Islet precursor cell (in vitro differentiated cells): ENCODE measurements around the gene DPYD.

Source experiments
- DNase-seq: peaks from one replicate; pipeline ENCODE4 v3.0.0-alpha.2; 2018

Gene DPYD

DNA sequence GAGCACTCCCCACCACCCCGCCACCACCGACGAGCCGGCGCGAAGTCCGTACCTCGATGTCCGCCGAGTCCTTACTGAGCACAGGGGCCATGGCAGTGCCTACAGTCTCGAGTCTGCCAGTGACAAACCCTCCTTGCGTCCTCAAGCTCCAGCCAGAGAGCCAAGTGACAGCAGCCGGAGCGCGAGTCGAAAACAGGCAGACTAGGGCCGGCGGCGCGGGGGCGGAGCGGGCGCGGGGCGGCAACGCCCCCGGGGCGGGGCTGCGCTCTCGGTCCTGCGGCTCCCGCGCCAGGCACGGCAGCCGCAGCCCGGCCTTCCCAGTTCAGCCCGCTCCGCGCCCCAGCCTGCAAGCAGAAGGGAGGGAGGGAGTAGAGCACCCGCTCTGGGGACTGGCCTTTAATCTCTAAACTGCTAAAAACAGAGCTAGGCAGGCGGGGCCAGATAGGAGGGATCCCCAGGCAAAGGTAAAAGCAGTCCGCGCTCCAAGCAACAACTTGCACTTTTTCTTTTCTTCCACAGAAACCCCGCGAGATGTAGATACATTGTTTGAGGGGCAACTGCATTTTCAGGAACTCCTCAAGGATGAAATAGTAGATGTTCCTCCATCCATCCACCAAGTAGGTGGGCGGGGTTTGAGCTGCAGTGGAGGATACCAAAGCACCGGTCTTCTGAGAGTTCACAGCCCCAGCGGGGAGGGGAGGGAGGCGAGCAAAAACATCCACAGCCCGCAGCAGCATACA is at the start of gene DPYD:
TSS of gene DPYD (minus strand) at position 203 of the 740 bp plus-strand sequence. CDS start at position 91, 112 bp downstream.
- DNase-seq = peak; percentile 96

DNA sequence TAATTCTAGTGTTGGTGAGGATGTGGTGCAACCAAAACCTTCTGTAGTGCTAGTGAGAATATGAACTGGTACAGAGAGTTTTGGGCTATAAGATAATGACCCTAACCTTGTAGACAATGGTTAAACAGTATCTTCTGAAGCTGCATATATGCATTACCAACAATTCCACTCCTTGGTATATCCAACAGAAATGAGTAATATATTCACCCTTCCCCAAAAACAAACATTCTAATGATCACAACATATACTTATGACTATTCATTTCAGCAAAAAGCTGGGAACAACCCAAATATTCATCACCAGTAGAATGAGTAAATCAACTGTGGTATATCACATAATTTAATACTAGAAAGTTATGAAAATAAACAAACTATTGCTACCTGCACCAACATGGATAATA is 39.6 kb upstream of the DPYD start:
- DNase-seq = no peak

DNA sequence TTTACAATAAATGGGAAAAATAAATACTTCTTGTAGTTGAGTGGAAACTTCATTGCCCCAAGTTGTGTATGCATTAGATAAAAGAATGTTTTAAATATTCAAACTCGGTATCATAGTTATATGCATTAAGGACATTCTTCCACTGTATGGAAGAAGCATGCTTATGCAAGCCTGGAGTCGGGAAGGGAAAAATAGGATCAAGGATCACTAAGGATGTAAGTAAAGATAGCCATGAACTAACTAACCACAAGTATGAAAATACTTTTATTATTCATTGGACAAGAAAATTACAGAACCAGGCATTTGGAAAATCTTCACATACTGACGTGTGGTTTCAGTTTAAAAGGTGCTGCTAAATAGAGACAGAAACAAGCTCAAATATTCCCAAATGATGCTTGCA is 26.9 kb upstream of the DPYD start:
- DNase-seq = no peak

DNA sequence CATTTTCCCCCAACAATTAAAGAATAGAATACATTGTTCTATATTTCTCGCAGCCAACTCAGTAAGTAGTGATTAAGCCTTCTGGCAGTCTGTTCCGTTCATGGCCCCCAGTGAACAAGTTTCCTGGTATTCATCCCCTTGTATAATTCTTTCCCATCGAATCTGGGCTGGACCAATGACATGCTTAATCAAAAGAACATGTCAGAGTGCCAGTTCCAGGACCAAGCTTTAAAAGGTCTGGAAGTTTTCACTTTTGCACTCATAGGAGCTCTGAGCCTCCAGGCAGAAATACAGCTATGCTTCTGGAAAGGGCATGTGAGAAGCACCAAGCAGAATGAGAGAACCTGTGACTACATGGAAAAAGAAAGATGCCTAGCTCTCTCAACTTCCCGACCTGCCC is 22.5 kb upstream of the DPYD start:
- no peak for DNase-seq

DNA sequence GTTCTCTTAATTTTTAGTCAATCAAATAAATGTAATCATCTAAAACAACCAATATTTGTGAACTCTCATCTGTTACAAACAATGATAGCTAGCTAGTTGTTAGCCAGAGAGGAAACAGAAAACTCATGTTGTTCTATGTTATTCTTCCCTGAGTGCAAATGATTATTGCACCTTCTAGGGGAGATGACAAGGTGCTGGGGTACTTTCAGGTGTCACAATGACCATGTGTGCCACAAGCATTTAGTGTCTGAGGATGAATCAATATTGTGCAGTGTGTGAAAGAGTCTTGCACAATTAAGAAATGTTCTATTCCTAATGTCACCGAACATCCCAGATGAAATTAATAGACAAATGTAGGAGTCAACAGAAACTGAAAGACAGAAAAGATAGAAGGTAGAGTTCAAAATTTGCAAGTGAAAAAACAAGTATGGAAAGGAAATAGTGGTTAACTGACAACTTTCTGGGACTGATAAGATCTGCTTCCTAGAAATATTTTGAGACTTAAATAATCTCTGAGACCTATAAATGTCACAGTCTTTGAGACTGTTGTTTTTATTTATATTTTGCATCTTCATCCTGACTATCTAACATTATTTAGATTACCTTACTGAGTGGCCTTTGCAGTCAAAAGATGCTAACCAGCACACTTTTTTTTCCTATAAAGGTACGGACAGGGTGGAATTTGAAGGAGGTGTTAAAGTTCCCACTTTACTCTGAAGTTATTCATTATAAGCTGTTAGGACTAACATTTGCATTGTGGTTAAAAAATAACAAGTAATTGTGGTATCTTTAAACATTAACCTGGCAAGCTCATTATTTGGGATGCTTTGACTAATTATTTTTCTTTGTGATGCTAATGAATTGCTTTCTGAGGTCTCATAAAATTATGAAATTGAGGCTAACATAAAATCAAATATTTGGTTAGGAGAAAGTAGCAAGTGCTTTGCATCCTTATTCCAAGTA is 21.6 kb upstream of the DPYD start:
- no peak for DNase-seq

DNA sequence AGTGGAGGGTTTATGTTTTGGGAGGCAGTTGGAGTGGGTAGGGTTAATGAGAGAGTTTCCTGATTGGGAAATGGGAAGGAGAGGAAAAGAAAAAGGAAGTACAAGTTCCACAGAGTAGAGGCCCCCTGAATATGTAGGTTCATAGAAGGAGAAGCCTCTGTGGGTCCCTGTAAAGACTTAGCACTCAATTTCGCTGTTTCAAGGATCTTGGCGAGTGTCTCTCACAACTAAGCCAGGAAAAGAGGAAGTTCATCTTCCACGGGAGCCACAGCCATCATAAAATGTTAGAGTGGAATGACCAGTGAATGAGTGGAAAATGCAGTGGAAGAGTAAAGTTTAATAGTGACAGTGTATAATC is 17.4 kb upstream of the DPYD start:
- no peak for DNase-seq

DNA sequence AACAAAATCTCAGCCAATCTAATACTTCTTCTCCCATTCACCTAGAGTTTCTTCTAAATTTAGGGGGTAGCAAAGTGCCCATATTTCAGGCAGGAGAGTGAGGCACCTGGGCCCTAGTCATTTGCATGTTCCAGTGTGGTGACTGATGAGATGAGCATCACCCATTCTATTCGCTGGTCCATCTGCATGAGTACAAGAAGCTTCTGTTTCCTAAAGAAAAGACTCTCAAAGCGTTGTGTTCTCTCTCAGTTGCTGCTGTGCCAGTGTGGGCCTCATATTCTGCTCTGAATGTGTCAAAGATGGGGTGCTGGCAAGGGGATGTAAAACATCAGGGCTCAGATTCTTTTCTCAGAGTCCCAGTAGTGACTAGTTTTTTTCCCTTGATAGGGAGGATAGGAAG is 16.1 kb upstream of the DPYD start:
- no peak for DNase-seq

DNA sequence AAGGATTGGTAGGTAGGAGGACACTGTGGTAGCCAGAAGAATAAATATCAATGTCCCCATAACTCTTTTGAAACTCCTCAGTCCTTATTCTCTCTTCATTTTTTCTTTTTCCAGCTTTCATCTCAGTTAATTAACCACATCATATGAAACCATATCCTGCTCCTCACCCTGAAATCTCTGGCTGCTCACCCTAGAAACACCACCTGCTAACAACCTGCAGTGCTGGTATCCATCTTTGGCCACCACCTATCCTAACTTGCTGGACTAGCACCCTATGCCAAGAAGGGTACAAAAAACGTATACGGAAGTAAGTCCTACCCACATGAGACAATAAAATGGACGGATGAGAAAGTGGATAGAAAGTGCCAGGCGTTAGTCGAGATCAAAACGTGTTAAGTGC is 13.7 kb upstream of the DPYD start:
- no peak for DNase-seq

DNA sequence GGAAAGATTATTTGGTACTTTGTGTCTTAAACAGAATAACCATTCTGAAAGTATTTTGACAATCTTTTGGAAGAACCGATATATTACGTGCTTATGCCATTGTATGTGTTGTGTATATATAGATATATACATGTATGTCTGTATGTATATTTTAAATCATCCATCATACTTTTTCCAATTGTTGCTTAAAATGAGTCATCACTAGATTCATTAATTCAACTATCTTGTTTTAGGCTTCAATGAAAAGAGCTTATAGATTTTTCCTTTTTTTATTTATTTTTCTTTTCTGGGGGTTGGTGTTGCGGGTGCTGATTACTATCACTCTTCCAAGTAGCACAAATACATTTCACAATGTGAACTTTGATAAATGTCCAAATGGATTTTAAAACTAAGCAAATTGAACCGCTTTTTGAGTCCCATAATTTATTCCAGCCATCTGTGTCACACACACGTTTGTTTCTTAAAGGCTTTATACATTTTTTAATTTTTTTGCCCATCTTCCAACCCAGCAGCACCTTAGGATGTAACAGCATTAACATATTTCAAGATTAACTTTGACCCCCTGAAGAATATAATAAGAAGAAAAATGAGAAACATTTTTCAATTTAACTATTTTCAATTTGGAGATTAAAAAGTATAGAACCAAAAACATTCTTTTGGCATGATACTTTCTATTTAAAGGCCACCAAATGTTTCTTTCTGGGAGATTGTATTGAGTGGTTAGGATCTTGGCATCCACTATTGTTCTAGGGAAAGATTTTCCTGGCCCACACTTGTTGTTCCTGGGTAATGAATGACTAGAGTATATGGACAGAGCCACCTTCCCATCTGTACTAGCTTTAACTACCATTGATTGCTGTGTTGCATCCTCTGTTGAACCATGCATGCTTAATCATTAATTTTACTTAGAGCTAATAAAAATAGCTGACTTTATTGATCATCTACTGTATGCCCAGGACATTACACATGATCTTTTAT is 9.3 kb upstream of the DPYD start:
- no peak for DNase-seq

DNA sequence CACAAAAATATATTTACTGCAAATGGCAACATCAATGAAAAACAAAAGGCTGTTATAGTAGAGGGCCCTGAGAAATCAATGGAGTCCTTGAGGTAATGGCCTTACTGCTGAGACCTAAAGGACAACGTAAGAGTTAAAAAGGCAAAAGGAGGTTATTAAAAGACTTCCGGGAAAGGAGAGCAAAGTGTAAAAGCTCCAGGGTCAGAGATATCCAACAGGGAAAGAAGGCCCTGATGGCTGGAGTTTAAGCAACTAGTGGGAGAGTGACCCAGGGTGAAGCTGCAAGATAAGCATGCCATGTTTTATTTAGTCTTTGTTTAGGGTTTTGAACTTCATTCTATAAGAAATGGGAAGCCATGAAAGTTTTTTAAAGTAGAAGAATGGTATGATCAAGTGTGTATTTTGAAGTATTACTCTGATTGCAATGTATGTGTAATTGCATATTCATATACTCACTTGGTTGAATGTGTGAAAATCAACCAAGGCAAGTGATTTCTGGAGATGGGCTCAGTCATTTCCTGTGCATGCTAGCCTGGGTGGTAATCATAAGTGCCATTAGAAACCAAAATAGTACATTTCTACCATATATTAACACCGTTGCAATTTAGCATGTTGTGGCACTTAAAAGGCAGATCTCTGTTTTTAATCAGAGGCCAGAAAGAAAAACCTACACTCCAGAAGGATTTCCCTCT is 5.3 kb upstream of the DPYD start:
- no peak for DNase-seq

DNA sequence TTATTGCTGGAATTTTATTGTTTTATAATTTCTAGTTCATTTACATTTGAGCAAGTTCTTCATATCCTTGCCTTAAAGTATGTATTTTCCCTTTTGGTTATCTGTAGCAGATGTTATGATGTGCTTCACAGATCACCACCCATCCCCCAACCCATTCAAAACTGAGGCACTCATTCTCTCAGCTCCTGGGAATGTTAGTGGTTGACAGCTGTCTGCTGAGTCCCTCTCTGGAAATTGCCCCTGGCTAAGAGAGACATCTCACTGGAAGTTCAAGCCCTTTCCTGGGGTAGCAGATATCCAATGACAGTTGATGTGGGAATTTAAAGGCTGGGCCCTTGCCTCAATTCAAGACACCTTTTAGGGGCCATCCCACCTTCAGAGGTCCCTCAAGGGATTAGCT is 4.3 kb upstream of the DPYD start:
- peak; percentile 86 for DNase-seq

DNA sequence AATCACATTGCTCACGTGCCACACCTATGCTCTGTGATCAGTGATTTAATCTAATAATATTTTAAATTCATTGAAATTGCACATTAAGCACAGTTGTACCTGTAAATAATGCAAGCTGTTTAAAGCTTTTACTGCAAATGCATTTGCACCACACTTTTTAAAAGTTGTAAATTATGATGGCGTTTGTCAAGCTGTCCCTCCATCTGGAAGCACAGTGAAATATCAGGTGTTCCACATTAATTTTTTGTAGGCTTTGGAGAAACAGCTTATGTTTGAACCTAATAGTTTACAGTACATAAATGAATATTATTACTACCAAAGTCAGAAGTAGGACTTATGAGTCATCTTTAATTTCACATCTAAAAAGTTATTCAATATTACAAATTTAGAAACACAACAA is 3.0 kb upstream of the DPYD start:
- DNase-seq = no peak

DNA sequence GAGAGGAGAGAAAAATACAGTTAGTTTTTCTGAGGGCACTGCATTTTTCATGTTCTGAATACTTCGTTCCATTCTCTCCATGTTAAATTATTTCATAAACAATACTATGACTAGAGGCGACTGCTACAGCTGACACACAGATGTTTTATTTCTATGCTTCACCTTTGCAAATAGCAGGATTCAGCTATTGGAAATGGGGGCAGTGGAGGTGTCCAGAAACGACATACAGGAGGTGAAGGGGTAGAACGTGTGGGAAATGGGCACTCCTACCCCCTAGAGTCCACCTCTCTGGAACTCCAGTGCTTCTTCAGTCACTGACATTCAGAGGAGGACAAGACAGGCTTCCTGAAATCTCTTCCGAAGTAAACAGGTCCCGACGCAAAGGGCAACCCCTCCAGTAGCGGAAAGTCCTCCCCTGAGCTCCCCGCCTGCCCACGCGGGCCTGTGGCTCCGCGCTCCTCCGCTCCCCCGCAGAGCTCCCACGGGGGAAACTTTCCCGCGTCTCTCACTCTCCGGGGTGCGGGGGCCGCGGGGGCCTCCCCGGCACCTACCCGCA is 480 bp downstream of the DPYD start:
- DNase-seq = no peak

DNA sequence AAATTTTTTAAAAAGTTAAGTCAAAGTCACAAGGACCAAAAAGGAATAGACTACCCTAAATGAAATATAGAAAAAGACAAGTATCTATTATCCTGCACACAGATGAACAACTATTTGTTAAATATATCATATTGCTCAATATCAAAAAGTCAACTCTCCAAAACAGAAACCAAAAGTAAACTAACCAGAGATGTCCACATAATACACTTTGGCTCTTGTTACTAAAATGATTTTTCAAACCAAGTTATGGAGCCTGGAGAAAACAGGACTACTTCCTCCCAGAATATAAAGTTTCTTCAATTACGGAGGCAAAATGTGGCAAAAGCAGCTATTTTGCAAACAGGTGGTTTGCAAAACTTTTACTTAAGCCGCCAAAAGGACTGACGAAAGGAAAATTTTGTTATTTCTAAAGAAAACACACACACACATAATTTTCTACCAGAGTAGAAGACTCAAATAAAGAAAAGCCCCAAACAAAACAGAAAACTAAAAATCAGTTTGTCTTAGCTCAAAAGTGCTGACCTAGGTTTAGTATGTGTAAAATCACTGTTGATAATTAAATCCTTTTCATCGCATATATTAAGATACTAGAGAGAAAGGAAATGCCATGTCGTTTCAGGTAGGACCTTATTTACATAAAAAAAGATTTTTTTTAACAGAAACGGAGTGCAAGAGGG is 1.1 kb downstream of the DPYD start:
- DNase-seq = no peak

DNA sequence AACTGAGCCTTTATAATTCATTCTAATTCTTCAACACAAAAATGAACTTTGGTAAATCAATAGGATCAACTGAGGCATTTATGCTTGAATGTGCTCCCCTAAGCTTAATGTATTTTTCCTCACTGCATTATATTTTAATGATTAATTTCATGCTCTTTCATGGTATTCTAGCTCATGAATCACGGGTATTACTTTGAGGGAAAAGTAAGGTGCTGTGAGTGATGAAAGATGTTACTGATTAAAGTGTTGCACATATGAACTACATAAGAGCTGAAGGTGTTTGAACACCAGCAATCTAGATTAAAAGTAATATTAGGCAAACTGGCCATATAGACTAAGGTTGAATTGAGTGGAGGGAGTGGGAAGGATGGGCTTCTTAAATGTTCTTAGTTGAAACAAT is 1.9 kb downstream of the DPYD start:
- no peak for DNase-seq

DNA sequence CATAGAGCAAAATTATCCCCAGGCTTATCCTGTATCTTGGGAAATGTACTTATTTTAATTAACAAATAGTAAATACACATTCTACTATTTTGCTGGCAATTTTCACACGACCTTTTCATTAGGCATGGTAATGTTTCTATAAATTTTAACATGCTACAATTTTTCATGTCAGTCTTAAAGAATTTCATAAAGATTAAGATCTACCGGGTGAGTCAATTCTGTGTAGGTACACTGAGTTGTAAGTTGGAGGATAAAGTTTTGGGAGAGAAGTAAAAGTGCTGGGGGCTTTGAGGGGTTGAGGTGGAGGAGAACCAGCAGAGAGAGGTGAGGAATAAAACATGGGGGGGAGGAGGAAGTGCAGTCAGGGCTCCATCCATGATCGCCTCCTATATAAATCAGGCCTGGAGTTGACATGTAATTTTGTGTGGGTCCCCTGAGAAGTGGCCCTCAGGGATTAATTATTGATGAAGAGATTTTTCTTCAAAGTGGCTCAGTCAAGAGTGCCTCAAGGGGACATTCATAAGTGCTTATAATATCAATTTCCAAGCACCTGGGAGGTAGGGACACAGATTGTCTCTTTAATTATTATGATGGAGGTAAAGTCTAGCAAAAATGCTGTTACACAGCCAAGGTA is 7.2 kb downstream of the DPYD start:
- DNase-seq = no peak

DNA sequence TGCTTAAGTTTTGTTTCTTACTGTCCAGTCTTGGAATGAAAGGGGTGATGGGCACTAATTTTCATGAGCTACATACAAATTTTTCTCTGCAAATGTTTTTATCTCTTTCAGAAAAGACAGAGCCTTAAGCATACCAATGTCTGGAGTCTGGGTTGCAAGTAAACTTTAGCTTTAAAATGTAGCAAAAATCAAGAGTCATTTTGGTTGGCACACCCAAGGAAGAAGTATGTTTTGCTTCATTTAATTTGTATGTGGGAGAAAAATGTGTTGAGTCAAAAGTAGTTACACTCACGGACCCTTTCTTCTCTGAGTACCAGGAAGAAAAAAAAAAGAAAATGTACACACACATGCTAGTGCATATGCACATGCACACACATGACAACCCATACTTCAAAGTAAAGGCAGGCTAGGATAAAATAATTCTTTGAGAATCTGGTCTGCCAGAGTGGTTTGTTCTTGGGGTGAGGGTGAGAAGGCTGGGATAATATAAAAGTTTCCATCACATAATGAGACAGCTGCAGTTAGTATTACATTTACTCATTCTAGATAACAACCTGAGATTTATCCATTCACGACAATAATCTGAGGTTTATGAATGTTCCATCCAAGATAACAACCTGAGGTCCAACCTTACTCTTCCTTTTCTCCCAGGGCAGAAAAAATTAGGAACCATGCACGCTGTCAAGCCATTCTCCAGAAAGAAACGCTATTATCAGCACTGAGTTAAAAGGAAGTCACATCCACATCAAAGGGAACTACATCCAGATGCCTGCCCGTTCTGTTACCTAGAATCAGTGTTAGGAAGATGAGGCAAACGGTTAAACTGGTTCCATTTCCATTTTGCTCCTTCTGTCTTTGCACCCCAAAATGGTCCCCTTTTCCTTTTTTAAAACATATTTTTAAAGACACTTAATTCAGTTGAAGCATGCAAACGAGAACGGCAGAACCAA is 9.3 kb downstream of the DPYD start:
- DNase-seq = no peak

DNA sequence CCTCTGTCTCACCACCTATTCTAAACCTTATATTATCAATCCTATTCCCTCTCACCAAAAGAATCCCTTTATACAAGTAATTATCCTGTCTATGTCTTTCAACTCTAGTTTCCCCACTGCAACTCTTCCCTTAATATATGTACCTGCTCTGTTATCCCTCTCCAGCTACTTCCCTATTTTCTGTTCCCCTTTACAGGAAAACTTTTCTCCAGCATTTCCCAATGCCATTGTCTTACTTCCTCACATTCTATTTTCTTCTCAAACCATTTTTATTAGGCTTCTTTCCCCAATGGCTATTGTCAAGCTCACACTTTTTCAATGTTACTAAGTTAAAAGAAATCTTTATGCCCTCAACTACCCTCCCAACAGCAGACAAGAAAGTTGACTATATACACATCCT is 11.6 kb downstream of the DPYD start:
- no peak for DNase-seq

DNA sequence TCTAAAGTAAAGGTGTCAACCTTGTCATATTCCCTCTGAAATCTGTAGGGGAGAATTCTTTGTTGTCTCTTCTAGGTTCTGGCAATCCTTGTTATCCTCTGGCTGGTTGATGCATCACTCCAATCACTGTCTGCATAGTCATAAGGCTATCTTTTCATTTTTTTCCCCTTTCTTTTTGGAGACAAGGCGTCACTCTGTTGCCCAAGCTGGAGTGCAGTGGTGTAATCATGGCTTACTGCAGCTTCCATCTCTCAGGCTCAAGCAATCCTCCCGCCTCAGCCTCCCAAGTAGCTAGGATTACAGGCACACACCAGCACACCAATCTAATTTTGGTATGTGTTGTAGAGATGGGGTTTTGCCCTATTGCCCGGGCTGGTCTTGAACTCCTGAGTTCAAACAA is 12.9 kb downstream of the DPYD start:
- DNase-seq = no peak
